WERI-Rb-1 (cell line): Measurements from ENCODE around the gene PLCH1.

Experiments
- DNase-seq: peaks from one replicate; pipeline ENCODE4 v3.0.0-alpha.2; 2020
- H3K27ac ChIP-seq: fragments of 250-450 bp; sonication (Bioruptor Pico); 2 replicates; pipeline ENCODE4 v1.5.1; 2020; ENCODE audit warnings: mild to moderate bottlenecking, moderate library complexity
- H3K27me3 ChIP-seq: fragments of 250-450 bp; sonication (Bioruptor Pico); 2 replicates; pipeline ENCODE4 v1.5.1; 2021; ENCODE audit warnings: mild to moderate bottlenecking, low read depth, moderate library complexity; ENCODE audit not compliant: insufficient read depth, severe bottlenecking
- H3K36me3 ChIP-seq: fragments of 250-450 bp; sonication (Bioruptor Pico); 2 replicates; pipeline ENCODE4 v1.5.1; 2020; ENCODE audit warnings: mild to moderate bottlenecking, moderate library complexity
- H3K4me3 ChIP-seq: 2 replicates; pipeline ENCODE4 v1.5.1; 2011; ENCODE audit warnings: low read depth, mild to moderate bottlenecking, control low read depth, low read length
- H3K9me3 ChIP-seq: fragments of 250-450 bp; sonication (Bioruptor Pico); 2 replicates; pipeline ENCODE4 v1.5.1; 2021; ENCODE audit warnings: mild to moderate bottlenecking, moderate library complexity; ENCODE audit not compliant: severe bottlenecking
- CTCF ChIP-seq: IDR thresholded peaks from 2 replicates; pipeline ENCODE4 v1.5.1; 2011; ENCODE audit warnings: low read depth, mild to moderate bottlenecking, control low read depth, inconsistent platforms, low read length

PLCH1 gene

GRCh38 chr3:155356594-155357370 is 388.1 kb downstream of the PLCH1 start:
- no peak overlapping the region for H3K27ac ChIP-seq
- H3K27me3 ChIP-seq, result no peaks in the 10 kb centered on the region
- peak; percentile 8 for DNase-seq
- no peak overlapping the region for H3K4me3 ChIP-seq
- no peak for TF ChIP-seq CTCF
- no peaks in the 10 kb centered on the region for H3K36me3 ChIP-seq
- H3K9me3 ChIP-seq, result no peaks in the 10 kb centered on the region

- H3K9me3 ChIP-seq, result no peaks in the 10 kb centered on the region
- no peaks in the 10 kb centered on the region for H3K27me3 ChIP-seq
- DNase-seq, result no peak
- no peak overlapping the region for H3K27ac ChIP-seq
- H3K36me3 ChIP-seq, result no peaks in the 10 kb centered on the region
- TF ChIP-seq CTCF, result no peak
- no peak overlapping the region for H3K4me3 ChIP-seq
Observed at GRCh38 chr3:155354658-155355057, 390.2 kb downstream of the PLCH1 start.

- no peaks in the 10 kb centered on the region for H3K27me3 ChIP-seq
- H3K36me3 ChIP-seq, result no peaks in the 10 kb centered on the region
- DNase-seq, result no peak
- no peaks in the 10 kb centered on the region for H3K9me3 ChIP-seq
- no peak overlapping the region for H3K27ac ChIP-seq
- TF ChIP-seq CTCF, result 0 out of 2 replicates have a peak, but pooled peaks have one; percentile 1
- H3K4me3 ChIP-seq, result no peak overlapping the region
Observed at GRCh38 chr3:155352900-155353490, 391.9 kb downstream of the PLCH1 start.

- Histone ChIP-seq H3K27ac (no peak overlapping the region), H3K27me3 (no peaks in the 10 kb centered on the region), H3K4me3 (no peak overlapping the region), H3K36me3 (no peaks in the 10 kb centered on the region), H3K9me3 (no peaks in the 10 kb centered on the region)
- no peak for TF ChIP-seq CTCF
- DNase-seq, result no peak
Observed at GRCh38 chr3:155350571-155350970, 394.3 kb downstream of the PLCH1 start.

DNA sequence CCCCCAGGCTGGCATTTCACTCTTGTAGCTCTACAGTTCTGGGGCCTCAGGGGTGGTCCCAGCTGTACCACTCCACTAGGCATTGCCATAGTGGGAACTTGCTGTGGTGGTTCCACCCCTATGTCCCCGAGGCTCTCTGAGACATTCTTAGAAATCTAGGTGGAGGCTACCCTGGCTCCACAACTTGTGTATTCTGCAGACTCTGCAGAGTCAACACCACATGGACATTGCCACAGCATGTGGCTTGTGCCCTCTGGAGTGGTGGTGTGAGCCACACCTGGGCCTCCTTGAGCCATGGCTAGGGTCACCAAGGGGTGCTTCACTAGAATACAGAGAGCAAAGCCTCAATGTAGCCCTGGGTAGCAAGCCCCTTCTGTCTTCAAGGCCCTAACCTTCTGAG is 397.0 kb downstream of the PLCH1 start:
- no peak for TF ChIP-seq CTCF
- Histone ChIP-seq H3K36me3 (no peaks in the 10 kb centered on the region), H3K9me3 (no peaks in the 10 kb centered on the region), H3K4me3 (no peak overlapping the region), H3K27ac (no peak overlapping the region), H3K27me3 (no peaks in the 10 kb centered on the region)
- DNase-seq, result no peak
